Posterior vena cava (tissue), 2 donors: ENCODE data around the gene FCRL2. TPM values are rescaled to one million over a fixed set of nuclear protein-coding genes. Genes with fewer than 3 reads are reported as not detected.
"Not testable (repeated sequence)": the region's sequence is repeated elsewhere in the genome, so short reads cannot be mapped to it uniquely, and the experiment has no call there.

ENCODE experiments used
- DNase-seq: peaks from one replicate; pipeline ENCODE4 v3.0.0-alpha.2; 2020; ENCODE audit warnings: low spot score
- intact Hi-C, 2 donors: fragments of 100-400 bp; cut with DNase I; formaldehyde crosslinking; loops; one replicate each; pipeline versions ENCODE4 v1.14.1 to v1.14.2; 2022 to 2023
- total RNA-seq, 2 donors: library from RNA; stranded (reverse); fragmentation: NEBNext Ultra II Directional; extraction: Animal tissue kit (Norgen Biotek cat#: 25700); gene quantifications; one replicate each; pipeline ENCODE4 v1.2.1, GENCODE V29; 2021
- donor health status: DM: yes; HTN: yes; CAD: no.
- donor health status: DM: yes; HTN: yes; CAD: no.

FCRL2 gene
- total RNA-seq, 2 donors from 2014 or later: 0.19 TPM; not detected in 1

GRCh38 chr1:157766792-157767191 lies 10.1 kb downstream of the FCRL2 start:
- intact Hi-C loops: no loop called here
- no peak for DNase-seq

GRCh38 chr1:157758018-157758417 lies 18.9 kb downstream of the FCRL2 start:
- DNase-seq: no peak
- intact Hi-C loops: no loop called here

DNA sequence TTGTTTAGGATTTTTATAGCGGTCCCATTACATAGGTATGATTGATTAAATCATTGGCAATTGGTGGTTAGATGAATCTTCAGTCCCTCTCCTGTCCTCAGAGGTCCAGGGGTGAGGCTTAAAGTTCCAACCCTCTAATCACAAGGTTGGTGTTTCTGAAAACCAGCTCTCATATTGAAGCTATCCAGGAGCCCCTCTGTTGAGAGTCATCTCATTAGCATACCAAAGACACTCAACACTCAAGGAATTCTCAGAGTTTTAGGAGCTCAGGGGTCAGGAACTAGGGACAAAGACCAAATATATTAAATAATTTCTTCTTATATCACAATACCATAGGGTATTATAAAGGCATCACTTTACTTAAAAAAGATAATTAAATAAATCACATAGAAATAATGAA lies 23.3 kb downstream of the FCRL2 start:
- DNase-seq: no peak
- intact Hi-C loops: no loop called here

GRCh38 chr1:157751283-157751682 lies 25.6 kb downstream of the FCRL2 start:
- DNase-seq: no peak
- intact Hi-C loops: no loop called here

- DNase-seq: no peak
- intact Hi-C loops: no loop called here
These were observed 28.6 kb downstream of the FCRL2 start for GRCh38 chr1:157748262-157748817.

- DNase-seq: no peak
- intact Hi-C loops: no loop called here
These were observed 37.6 kb downstream of the FCRL2 start for GRCh38 chr1:157739229-157739901.

GRCh38 chr1:157735991-157736390 lies 40.9 kb downstream of the FCRL2 start:
- intact Hi-C loops, DNase-seq: not testable (repeated sequence)

- no peak for DNase-seq
- intact Hi-C loops: no loop called here
These were observed 42.6 kb downstream of the FCRL2 start for GRCh38 chr1:157734321-157734720.

GRCh38 chr1:157732755-157733154 lies 44.2 kb downstream of the FCRL2 start:
- intact Hi-C loops: no loop called here
- no peak for DNase-seq

DNA sequence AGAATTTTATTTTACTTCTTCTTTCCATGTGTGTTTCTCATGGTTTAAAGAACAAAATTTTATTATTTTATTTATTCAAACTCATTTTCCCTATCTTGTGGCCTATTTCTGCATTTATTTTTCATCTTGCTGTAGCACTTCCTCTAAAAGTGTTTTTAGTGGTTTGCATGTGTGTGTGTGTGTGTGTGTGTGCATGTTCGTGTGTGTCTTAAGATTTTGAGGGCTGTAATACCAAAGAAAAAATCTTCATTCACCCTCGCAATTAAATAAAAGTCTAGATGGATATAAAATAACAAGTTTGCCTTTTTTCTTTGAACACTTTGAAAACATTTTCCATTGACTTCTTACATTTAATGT lies 51.7 kb downstream of the FCRL2 start:
- DNase-seq: no peak
- intact Hi-C loops: no loop called here

- DNase-seq: no peak
- intact Hi-C loops: no loop called here
These were observed 52.3 kb downstream of the FCRL2 start for GRCh38 chr1:157724537-157725220.

DNA sequence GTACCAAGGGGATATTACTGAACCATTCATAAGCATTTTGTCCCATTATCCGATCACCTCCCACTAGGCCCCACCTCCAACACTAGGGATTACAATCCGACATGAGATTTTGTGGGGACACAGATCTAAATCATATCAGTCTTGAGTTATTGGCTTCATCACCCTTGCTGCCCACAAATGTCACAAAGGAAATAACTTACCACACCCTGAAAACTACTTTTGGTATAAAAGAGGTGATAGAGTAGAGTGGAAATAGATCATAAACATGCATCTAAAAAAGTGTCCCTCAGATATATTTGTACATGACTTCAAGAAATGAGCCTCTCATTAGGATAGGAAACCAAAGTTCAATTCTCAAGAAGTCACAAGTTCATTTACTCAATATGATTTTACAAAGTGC lies 53.8 kb downstream of the FCRL2 start:
- no peak for DNase-seq
- intact Hi-C loops: no loop called here

DNA sequence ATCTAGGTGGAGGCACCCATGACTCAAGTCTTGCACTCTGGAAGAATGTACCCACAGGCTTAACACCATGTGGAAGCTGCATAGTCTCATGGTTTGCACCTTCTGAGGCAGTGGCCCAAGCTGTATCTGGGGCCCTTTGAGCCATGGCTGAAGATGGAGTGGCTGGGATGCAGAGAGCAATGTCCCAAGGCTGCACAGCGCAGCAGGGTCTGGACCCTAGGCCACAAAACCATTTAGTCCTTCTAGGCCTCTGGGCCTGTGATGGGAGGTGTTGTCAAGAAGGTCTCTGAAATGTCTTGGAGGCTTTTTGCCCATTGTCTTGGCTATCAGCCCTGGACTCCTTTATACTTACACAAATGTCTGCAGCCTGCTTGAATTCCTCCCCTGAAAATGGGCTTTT lies 54.9 kb downstream of the FCRL2 start:
- intact Hi-C loops: no loop called here
- no peak for DNase-seq

DNA sequence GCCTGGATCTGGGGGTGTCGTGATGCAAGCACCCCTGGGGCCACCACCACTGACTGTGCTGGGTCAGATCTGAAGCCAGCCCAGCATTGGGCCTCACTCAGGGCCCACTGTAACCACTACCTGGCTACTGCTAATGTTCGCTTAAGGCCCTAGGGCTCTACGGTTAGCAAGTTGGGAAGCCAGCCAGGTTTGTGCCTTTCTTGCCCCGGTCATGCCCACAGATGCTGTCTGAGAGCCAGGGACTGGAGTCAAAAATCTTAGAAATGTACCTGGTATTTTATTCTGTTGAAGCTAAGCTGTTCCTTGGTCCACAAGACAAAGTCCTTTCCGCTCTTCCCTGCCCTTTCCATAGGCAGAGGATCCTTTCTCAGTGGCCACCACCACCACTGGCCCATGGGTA lies 61.2 kb downstream of the FCRL2 start:
- intact Hi-C loops: no loop called here

GRCh38 chr1:157711802-157712201 lies 65.1 kb downstream of the FCRL2 start:
- no peak for DNase-seq
- intact Hi-C loops: no loop called here

More for the DNA sequence above, 61.2 kb downstream of the FCRL2 start:
- DNase-seq: no peak

DNA sequence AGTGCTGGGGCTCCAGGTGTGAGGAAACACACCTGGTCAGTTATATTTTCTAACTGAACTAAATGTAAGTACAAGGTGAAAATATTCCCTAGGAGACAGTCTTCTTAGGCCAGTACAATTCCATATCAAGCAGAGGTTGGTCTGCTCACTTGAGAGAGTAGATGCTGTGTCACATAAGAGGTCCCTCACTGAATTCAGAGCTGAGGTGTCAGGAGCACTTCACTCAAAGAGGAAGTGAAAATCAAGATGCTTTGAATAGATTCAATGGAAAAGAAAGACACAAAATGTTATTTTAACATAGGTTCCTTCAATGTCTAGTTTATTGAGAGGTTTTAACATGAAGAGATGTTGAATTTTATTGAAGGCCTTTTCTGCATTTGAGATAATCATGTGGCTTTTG lies 72.1 kb downstream of the FCRL2 start:
- intact Hi-C loops: no loop called here
- DNase-seq: no peak

GRCh38 chr1:157703981-157704380 lies 73.0 kb downstream of the FCRL2 start:
- DNase-seq: no peak
- intact Hi-C loops: no loop called here

DNA sequence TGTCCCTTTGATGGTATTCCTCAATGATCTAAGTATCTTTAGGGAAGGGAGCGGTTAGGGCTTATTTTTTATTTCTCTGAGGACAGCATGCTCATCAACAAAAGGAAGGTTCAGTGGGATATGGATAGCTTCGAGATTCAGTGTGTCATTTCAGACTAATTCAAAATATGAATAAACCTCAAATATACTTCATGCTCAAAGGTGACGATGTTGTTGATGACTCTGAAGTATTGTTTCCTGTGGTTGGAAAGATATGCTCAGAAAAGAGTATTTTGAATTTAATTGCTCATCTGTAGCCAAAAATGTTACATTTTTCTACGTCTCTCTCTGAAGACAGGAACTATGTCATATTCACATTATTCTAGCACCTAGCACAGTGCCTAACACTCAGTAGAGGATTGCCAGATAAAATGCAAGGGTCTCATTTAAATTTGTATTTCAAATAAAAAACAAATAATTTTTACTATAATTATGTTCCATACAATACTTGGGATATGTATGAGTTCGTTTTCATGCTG lies 74.6 kb downstream of the FCRL2 start:
- intact Hi-C loops: no loop called here

DNA sequence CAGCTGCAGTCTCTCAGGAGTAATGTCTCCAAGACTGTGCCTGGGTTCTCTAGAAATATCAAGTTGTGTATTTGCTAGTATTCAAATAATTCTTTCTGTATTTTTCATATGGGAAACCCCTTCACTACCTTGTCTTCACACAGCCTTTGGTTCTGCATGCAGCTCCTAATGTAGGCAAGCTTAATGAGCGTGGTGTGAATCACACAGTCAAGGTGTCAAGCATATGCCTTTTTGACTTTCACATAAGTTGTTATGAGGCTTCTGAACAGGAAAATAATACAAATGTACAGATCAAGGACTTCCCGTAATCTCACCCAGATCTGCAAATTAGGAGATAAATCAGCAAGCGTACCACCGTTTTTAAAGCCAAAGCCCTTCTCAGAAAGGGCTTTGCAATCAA lies 76.2 kb downstream of the FCRL2 start, which contains the start of gene FCRL3:
Gene FCRL3 (minus strand): TSS at position 38 of the 400 bp plus-strand sequence. CDS start 280 bp downstream, outside the sequence.
- intact Hi-C loops: no loop called here
- DNase-seq: no peak

More for the DNA sequence above, 74.6 kb downstream of the FCRL2 start:
- no peak for DNase-seq

GRCh38 chr1:157700305-157700704 lies 76.6 kb downstream of the FCRL2 start:
- DNase-seq: no peak
- intact Hi-C loops: no loop called here
